CD4-positive, alpha-beta T cell treated with Interleukin-4 for 4 hours (primary cell): ENCODE data around the gene IGSF23.
"Not testable (repeated sequence)": the region's sequence is repeated elsewhere in the genome, so short reads cannot be mapped to it uniquely, and the experiment has no call there.

Source experiments
- DNase-seq: peaks from one replicate; pipeline ENCODE4 v3.0.0-alpha.2; 2020

Gene IGSF23

GRCh38 chr19:44617110-44617880 is 3.9 kb downstream of the IGSF23 start:
- no peak for DNase-seq

GRCh38 chr19:44618640-44619357 is 5.4 kb downstream of the IGSF23 start:
- no peak for DNase-seq

GRCh38 chr19:44620667-44621066 is 7.3 kb downstream of the IGSF23 start:
- DNase-seq, result no peak

DNA sequence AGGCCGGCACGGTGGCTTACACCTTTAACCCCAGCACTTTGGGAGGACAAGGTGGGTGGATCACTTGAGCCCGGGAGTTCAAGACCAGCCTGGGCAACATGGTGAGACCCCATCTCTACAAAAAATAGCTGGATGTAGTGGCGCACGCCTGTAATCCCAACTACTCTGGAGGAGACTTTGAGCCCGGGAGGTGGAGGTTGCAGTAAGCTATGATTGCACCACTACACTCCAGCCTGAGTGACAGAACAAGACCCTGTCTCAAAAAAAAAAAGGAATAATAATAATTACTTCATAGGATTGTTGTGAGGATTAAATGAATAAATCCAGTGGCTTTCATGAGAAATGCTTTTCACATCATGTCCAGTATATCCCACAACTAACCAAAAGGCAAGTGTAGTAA is 8.0 kb downstream of the IGSF23 start:
- no peak for DNase-seq

- no peak for DNase-seq
Measured at GRCh38 chr19:44623080-44623479, 9.7 kb downstream of the IGSF23 start.

GRCh38 chr19:44623626-44624025 is 10.3 kb downstream of the IGSF23 start:
- DNase-seq, result no peak

- DNase-seq, result no peak
Measured at GRCh38 chr19:44624840-44625354, 11.5 kb downstream of the IGSF23 start.

DNA sequence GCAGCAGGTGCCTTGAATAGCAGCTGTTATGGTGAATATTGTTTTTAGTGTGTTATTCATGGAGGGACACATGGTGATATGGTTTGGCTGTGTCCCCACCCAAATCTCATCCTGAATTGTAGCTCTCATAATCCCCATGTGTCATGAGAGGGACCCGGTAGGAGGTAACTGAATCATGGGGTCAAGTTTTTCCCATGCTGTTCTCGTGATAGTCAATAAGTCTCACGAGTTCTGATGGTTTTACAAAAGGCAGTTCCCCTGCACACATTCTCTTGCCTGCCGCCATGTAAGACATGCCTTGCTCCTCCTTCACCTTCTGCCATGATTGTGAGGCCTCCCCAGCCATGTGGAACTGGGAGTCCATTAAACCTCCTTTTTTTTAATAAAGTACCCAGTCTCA is 12.3 kb downstream of the IGSF23 start:
- not testable (repeated sequence) for DNase-seq

GRCh38 chr19:44626048-44626624 is 12.8 kb downstream of the IGSF23 start:
- no peak for DNase-seq

DNA sequence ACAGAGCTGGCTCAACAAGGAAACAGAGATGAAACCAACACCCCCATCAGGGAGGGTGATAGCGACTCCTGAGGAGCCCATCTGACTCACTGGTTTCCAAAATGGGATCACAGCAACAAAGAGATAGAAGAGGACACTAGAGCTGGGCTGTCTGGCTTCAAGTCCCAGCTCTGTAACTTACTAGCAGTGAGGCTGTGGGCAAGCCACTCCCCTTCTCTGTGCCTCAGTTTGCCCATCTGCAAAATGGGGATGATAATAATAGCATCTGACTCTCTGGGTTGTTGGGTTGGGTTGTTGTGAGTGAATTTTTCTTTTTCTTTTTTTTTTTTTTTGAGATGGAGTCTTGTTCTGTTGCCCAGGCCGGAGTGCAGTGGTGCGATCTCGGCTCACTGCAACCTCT is 14.3 kb downstream of the IGSF23 start:
- DNase-seq, result no peak

DNA sequence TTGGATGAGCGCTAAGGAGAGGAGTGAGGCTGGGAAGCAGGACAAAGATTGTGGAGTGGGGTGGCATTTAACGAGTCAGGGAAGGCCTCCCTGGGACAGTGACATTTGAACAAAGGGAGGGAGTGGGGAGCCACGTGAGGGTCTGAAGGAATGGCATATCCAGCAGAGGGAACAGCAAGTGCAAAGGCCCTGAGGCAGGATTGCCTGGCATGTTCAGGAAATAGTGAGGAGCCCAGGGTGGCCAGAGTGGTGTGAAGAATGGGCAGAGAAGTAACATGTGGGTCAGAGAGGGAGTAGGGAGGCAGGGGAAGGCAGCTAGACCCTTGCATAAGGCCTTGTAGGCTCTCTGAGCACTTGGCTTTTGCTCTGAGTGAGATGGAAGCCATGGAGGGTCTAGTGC is 15.4 kb downstream of the IGSF23 start:
- DNase-seq, result no peak

GRCh38 chr19:44631611-44632010 is 18.2 kb downstream of the IGSF23 start:
- DNase-seq, result not testable (repeated sequence)

- not testable (repeated sequence) for DNase-seq
Measured at GRCh38 chr19:44634058-44634457, 20.7 kb downstream of the IGSF23 start.

DNA sequence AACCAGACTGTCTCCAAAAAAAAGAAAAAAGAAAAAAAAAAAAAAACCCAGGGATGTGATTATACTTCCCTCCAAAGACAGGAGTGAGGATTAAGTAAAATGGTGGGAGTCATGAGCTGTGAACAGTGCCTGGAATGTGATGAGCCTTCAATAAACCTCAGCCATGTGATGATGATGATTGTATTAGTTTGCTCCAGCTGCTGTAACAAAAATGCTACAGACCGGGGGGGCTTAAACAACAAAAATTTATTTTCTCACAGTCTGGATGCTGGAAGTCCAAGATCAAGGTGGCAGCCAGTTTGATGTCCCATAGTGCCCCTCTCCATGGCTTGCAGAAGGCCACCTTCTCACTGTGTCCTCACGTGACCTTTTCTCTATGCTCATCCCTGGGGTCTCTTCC is 21.4 kb downstream of the IGSF23 start:
- no peak for DNase-seq

GRCh38 chr19:44635581-44636438 is 22.4 kb downstream of the IGSF23 start:
- no peak for DNase-seq

GRCh38 chr19:44636439-44637389 is 23.4 kb downstream of the IGSF23 start:
- no peak for DNase-seq

DNA sequence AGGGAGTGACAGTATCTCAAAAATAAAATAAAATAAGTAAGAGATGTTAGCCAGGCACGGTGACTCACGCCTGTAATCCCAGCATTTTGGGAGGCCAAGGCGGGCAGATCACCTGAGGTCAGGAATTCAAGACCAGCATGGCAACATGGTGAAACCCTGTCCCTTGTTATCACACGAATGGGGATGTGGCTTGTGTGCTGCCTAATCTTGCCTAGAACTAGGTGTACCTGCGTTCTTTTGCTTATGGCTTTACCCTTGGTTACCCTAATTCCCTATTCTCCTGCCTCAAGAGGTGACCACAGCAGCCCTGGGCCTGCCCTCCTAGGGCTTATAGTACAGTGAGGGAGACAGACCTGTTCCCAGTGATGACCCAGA is 24.0 kb downstream of the IGSF23 start:
- no peak for DNase-seq

DNA sequence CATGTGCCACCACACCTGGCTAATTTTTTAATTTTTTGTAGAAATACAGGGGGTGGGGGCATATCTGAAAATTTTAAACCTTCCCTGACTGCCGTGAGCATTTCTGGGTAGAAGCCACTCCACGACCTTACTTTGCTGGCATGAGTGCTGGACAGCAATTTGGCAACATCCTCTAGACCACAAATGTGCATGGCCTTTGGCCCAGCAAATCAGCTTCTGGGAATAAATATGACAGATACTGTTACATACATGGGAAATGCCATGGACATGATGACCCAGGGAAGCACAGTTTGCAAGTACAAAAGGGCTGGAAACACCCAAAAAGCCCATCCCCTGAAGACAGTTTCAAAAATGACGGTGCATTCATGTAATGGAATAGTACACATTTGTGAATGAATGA is 27.2 kb downstream of the IGSF23 start:
- DNase-seq, result no peak

- no peak for DNase-seq
Measured at GRCh38 chr19:44641501-44642265, 28.3 kb downstream of the IGSF23 start.

DNA sequence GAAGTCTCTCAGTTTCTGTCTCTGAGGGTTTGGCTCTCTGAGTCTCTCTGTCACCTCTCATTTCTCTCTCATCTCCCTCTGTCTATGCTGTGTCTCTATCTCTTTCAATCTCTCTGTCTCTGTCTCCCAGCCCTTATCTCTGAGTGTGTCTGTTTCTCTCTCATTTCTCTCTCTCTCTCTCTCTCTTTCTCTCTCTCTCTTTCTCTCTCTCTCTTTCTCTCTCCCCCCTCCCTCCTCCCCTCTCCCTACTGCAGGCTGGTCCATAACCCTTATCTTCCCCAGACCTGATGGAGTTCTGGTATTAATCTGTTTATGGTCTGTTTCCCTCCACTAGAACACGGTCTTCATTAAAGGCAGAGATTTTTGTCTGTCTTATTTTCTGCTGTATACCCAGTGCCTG is 29.0 kb downstream of the IGSF23 start:
- no peak for DNase-seq
